Measurements from ENCODE around the gene FBRSL1. TPM values are rescaled to one million over a fixed set of nuclear protein-coding genes. Genes with fewer than 3 reads are reported as not detected.
"Not testable (repeated sequence)": the region's sequence is repeated elsewhere in the genome, so short reads cannot be mapped to it uniquely, and the experiment has no call there.

FBRSL1 gene
- total RNA-seq, 2 experiments from 2014 or later, result 53.1 to 55.9 TPM

GRCh38 chr12:132522592-132523380 is 32.8 kb downstream of the FBRSL1 start:
- Mint-ChIP-seq H3K4me1 (peaks cover 3% of the 10 kb centered on the region), H3K27ac (no peak overlapping the region), H3K9me3 (peaks cover 15% of the 10 kb centered on the region), H3K36me3 (peaks cover 23% of the 10 kb centered on the region), H3K27me3 (no peaks in the 10 kb centered on the region), H3K4me3 (no peak overlapping the region)
- DNase-seq, result no peak

GRCh38 chr12:132523576-132524331 is 33.8 kb downstream of the FBRSL1 start:
- DNase-seq, result peak; percentile 69
- H3K27me3 Mint-ChIP-seq, result no peaks in the 10 kb centered on the region
- no peak overlapping the region for H3K27ac Mint-ChIP-seq
- H3K4me1 Mint-ChIP-seq, result peaks cover 1% of the 10 kb centered on the region
- peaks cover 15% of the 10 kb centered on the region for H3K36me3 Mint-ChIP-seq
- H3K9me3 Mint-ChIP-seq, result peaks cover 8% of the 10 kb centered on the region
- H3K4me3 Mint-ChIP-seq, result no peak overlapping the region

GRCh38 chr12:132524405-132524804 is 34.5 kb downstream of the FBRSL1 start:
- no peak for DNase-seq
- peaks cover 1% of the 10 kb centered on the region for H3K4me1 Mint-ChIP-seq
- H3K9me3 Mint-ChIP-seq, result peaks cover 1% of the 10 kb centered on the region
- H3K36me3 Mint-ChIP-seq, result peaks cover 8% of the 10 kb centered on the region
- no peaks in the 10 kb centered on the region for H3K27me3 Mint-ChIP-seq
- H3K27ac Mint-ChIP-seq, result no peak overlapping the region
- H3K4me3 Mint-ChIP-seq, result no peak overlapping the region

GRCh38 chr12:132525011-132525832 is 35.3 kb downstream of the FBRSL1 start:
- no peak for DNase-seq
- Mint-ChIP-seq H3K9me3 (no peaks in the 10 kb centered on the region), H3K36me3 (peaks cover under 1% of the 10 kb centered on the region), H3K27ac (no peak overlapping the region), H3K4me1 (peaks cover 1% of the 10 kb centered on the region), H3K27me3 (no peaks in the 10 kb centered on the region), H3K4me3 (no peak overlapping the region)

- H3K27me3 Mint-ChIP-seq, result no peaks in the 10 kb centered on the region
- H3K4me1 Mint-ChIP-seq, result peaks cover 1% of the 10 kb centered on the region
- H3K36me3 Mint-ChIP-seq, result no peaks in the 10 kb centered on the region
- H3K4me3 Mint-ChIP-seq, result no peak overlapping the region
- H3K9me3 Mint-ChIP-seq, result no peaks in the 10 kb centered on the region
- H3K27ac Mint-ChIP-seq, result no peak overlapping the region
- no peak for DNase-seq
These were observed 36.0 kb downstream of the FBRSL1 start for GRCh38 chr12:132525833-132526455.

GRCh38 chr12:132527186-132527882 is 37.4 kb downstream of the FBRSL1 start:
- Mint-ChIP-seq H3K36me3 (no peaks in the 10 kb centered on the region), H3K27ac (no peak overlapping the region), H3K4me1 (peaks cover 1% of the 10 kb centered on the region), H3K27me3 (no peaks in the 10 kb centered on the region), H3K9me3 (no peaks in the 10 kb centered on the region), H3K4me3 (no peak overlapping the region)
- DNase-seq, result no peak

- Mint-ChIP-seq H3K27ac (no peak overlapping the region), H3K4me3 (no peak overlapping the region), H3K9me3 (no peaks in the 10 kb centered on the region), H3K4me1 (peaks cover 1% of the 10 kb centered on the region), H3K36me3 (no peaks in the 10 kb centered on the region), H3K27me3 (no peaks in the 10 kb centered on the region)
- no peak for DNase-seq
These were observed 37.9 kb downstream of the FBRSL1 start for GRCh38 chr12:132527883-132528264.

- Mint-ChIP-seq H3K4me1 (peaks cover 1% of the 10 kb centered on the region), H3K27ac (no peak overlapping the region), H3K27me3 (no peaks in the 10 kb centered on the region), H3K36me3 (no peaks in the 10 kb centered on the region), H3K9me3 (no peaks in the 10 kb centered on the region), H3K4me3 (no peak overlapping the region)
- no peak for DNase-seq
These were observed 38.7 kb downstream of the FBRSL1 start for GRCh38 chr12:132528564-132529106.

- Mint-ChIP-seq H3K4me1 (no peaks in the 10 kb centered on the region), H3K27me3 (no peaks in the 10 kb centered on the region), H3K9me3 (no peaks in the 10 kb centered on the region), H3K27ac (no peak overlapping the region), H3K4me3 (no peak overlapping the region), H3K36me3 (no peaks in the 10 kb centered on the region)
- no peak for DNase-seq
These were observed 39.3 kb downstream of the FBRSL1 start for GRCh38 chr12:132529156-132529839.

GRCh38 chr12:132529906-132530305 is 40.0 kb downstream of the FBRSL1 start:
- no peaks in the 10 kb centered on the region for H3K36me3 Mint-ChIP-seq
- H3K27me3 Mint-ChIP-seq, result no peaks in the 10 kb centered on the region
- no peak for DNase-seq
- no peak overlapping the region for H3K4me3 Mint-ChIP-seq
- H3K27ac Mint-ChIP-seq, result peak overlapping the region; percentile 13
- no peaks in the 10 kb centered on the region for H3K9me3 Mint-ChIP-seq
- no peaks in the 10 kb centered on the region for H3K4me1 Mint-ChIP-seq

GRCh38 chr12:132530447-132530846 is 40.5 kb downstream of the FBRSL1 start:
- no peak for DNase-seq

GRCh38 chr12:132530851-132531250 is 40.9 kb downstream of the FBRSL1 start:
- Mint-ChIP-seq H3K36me3 (peaks cover 5% of the 10 kb centered on the region), H3K27me3 (no peaks in the 10 kb centered on the region), H3K4me1 (no peaks in the 10 kb centered on the region), H3K9me3 (peaks cover 5% of the 10 kb centered on the region), H3K4me3 (no peak overlapping the region), H3K27ac (no peak overlapping the region)
- DNase-seq, result no peak

More at GRCh38 chr12:132530447-132530846, 40.5 kb downstream of the FBRSL1 start:
- Mint-ChIP-seq H3K27me3 (no peaks in the 10 kb centered on the region), H3K9me3 (peaks cover 2% of the 10 kb centered on the region), H3K36me3 (peaks cover 5% of the 10 kb centered on the region), H3K4me1 (no peaks in the 10 kb centered on the region), H3K27ac (no peak overlapping the region), H3K4me3 (no peak overlapping the region)

GRCh38 chr12:132532711-132533583 is 43.0 kb downstream of the FBRSL1 start:
- not testable (repeated sequence) for H3K4me3 Mint-ChIP-seq, H3K36me3 Mint-ChIP-seq, H3K27ac Mint-ChIP-seq, H3K4me1 Mint-ChIP-seq, H3K27me3 Mint-ChIP-seq, DNase-seq
- peaks cover 12% of the 10 kb centered on the region for H3K9me3 Mint-ChIP-seq

All from activated naive CD8-positive, alpha-beta T cell treated with anti-CD3 and anti-CD28 coated beads for 36 hours (primary cell).